HG03196 (cell line): ENCODE data around the gene FAM20A.
"Not testable (repeated sequence)": the region's sequence is repeated elsewhere in the genome, so short reads cannot be mapped to it uniquely, and the experiment has no call there.

Source experiments
- ATAC-seq: cut with Tn5 transposase; IDR thresholded peaks from one replicate; pipeline ENCODE4 v1.9.1; 2021; ENCODE audit not compliant: unreplicated experiment

The FAM20A gene

DNA sequence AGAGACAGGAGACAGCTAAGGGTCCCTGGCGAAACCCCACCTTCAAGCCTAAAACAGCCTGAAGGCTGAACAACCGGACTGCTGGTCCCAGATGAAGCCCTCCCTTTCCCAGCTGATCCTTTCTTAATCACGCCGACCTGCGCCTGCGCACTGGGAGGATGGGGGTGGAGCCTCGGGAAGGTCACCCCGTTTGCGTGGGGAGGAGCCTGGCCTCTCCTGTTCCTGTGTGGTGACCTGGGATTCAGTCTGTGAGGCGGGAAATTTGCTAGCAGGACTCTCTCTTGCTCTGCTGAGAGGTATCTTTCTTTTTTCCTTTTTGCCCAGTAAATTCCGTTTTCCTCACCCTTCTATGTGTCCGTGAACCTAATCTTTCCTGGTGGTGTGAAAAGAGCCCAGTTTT, 9.6 kb downstream of the FAM20A start:
- ATAC-seq: no peak

DNA sequence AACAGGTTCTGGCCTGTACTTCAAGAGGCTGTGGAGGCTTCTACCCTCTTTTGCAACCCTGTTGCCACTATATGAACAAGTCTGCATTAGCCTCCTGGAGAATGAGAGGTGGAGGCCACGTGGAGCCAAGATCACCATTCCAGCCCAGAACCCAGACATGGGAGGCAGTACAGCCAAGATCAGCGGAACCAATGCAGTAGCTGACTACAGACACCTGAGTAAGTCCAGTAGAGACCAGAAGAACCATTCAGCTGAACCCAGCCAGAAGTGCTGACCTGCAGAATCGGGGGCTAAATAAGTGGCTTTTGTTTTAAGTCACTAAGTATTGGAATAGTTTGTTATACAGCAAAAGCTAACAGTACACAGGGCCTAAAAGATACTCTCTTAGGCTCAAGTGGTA, 12.1 kb downstream of the FAM20A start:
- no peak for ATAC-seq

DNA sequence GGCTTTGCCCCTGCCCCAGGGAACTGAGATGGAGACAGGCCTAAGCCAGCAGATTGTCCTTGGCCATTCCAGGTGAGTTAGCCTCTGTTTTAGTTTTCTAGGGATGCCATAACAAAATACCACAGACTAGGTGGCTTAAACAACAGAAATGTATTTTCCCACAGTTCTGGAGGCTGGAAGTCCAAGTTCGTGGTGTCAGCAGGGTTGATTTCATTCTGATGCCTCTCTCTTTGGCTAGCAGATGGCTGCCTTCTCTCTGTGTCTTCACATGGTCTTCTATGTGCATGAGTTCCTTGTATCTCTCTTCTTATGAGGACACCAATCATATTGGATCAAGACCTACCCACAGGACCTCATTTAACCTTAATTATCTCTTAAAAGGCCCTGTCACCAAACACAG, 12.8 kb downstream of the FAM20A start:
- ATAC-seq: no peak

DNA sequence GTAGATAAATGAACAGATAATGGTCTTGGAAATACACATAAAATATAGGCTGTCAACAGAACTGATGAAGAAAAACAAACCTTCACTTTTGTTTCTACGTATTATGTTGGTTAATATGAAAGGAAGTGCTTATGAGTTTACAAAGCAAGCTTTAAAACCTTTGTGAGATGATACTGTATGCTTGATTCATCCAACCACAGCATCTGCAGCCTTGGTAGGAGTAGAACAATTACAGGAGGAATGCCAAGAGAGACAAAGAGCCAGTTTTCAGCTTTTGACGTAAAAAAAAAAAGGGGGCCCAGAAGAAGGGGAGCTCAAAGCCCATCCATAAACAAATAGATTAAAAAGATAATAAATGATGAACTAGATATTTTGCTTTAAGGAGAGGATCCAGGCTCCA, 13.3 kb downstream of the FAM20A start:
- ATAC-seq: no peak

DNA sequence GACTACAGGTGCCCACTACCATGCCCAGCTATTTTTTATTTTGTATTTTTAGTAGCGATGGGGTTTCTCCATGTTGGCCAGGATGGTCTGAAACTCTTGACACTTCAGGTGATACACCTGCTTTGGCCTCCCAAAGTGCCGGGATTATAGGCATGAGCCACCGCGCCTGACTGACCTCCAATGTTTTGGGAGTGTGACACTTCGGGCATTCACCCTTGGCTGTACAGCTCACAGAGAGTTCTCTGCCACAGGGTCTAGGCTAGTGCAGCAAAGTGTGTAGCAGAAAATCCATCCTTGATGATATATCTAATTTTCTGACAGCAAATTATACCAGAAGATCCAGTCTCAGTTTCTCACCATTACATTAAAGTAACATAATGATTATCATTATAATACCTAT, 14.1 kb downstream of the FAM20A start:
- no peak for ATAC-seq

DNA sequence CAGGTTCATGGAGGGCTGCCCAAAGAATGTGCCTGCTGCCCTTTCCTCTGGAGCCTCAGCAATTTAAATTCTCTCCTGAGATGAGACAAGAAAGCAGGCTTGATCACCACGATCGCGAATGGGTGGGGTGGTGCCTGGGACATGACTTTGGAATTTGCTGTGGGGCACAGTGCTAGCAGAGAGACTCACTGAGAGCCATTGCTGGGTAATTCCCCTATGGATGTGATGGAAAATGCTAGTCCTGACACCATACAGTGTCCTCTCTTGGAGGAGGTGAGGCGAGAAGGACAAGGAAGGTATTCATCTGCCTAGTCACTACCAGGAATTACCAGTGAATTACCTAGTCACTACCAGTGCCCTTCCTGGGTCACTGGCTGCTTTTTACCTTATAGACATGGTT, 15.5 kb downstream of the FAM20A start:
- no peak for ATAC-seq

DNA sequence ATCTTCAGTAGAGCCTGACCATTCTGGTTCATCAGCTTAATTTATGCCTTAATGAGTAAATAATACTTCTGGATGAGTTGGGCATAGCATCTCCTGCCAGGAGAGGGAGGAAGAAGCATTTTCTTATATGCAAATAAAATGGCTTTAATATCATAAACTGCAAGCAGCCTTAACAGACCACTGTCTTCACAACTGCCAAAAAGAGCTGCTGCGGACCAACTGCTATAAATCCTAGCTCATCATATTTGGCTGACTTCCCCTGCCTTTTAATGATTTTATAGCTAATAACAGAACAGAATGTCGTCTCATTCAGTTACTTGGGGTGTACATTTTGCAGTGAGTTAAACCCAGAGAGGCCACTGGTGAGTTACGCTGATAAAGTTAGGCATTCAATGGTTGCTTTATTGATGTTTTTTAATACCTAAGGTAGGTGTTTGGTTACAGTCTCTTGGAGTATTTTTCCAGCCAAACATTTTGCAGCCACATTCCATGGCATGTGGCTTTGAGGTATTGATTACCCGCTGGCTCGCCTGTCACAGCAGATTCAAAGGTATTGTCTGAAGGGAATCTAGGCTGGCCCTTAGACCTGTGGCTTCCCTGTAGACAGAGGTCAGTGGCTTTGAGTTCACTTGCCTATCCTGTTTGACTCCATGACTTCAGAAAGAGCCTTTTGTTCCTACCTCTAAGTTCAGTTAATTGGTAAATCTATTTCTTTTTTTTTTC, 16.4 kb downstream of the FAM20A start:
- no peak for ATAC-seq

DNA sequence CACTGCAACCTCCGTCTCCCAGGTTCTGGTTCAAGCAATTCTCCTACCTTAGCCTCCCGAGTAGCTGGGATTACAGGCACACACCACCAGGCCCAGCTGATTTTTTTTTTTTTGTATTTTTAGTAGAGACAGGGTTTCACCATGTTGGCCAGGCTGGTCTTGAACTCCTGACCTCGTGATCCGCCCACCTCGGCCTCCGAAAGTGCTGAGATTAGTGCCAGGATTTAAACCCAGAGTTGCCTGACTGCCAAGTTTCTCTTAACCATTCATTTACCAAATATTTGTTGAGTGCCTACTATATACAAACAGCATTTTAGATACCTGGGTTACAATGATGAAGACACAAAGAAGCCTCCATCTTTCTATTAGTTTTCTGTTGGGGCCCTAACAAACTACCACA, 18.3 kb downstream of the FAM20A start:
- not testable (repeated sequence) for ATAC-seq

DNA sequence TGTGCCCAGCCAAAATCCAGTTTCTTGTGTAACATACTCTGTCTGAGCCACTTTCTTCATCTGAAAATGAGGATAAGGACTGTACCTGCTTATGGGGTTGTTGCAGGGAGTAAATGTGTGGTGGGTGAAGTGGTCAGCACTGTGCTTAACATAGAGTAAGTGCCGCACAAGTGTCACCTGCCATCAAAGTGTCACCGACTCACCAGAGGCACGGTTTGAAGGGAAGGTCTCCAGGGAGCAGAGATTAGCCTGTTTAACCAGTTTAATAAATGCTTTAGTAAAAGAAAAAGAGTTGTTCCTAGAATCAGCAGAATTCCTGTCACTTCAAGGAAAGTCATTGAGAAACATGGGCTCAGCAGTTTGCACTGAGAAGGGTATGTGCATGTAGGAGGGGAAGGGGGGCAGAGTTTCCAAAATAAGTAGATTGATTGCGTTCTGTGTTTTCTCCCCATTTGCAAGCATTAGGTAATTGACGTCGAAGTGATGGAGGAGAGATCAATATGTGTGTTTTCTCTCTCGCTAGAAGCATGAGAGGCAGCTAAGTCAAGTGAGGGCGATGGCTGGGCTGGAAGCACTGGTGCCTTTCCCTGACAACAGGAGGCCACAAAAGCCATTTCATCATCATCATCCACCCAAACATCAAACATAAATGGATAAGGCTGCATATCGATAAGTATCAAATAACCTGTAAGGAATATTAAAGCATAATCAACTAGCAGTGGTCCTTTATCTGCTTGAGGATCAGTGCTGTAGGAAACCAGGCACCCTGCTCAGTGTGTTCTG, 19.1 kb downstream of the FAM20A start:
- no peak for ATAC-seq

DNA sequence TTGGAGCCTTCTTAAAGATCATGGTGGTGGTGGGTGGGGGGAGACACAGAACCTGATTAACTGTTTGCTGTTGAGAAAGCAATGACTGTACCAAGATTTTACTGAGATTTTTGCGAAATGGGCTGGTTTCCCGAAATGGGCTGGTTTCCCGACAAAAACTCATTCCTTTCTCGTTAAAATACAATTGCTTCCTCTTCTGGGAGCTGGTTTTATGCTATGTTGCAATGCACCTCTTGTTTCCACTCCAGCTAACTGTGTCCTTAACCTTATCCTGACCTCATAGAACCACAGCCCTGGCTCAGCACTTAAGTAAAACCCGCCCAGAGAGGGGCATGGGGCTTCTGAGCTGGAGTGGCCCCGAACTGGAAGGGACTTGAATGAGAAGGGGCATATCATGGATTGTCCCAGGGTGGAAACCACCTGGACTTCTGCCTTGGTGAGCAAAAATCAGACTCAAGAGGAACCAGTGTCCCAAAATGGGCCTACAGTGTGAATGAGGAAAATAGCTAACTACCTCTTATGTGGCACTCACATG, 20.9 kb downstream of the FAM20A start:
- no peak for ATAC-seq

DNA sequence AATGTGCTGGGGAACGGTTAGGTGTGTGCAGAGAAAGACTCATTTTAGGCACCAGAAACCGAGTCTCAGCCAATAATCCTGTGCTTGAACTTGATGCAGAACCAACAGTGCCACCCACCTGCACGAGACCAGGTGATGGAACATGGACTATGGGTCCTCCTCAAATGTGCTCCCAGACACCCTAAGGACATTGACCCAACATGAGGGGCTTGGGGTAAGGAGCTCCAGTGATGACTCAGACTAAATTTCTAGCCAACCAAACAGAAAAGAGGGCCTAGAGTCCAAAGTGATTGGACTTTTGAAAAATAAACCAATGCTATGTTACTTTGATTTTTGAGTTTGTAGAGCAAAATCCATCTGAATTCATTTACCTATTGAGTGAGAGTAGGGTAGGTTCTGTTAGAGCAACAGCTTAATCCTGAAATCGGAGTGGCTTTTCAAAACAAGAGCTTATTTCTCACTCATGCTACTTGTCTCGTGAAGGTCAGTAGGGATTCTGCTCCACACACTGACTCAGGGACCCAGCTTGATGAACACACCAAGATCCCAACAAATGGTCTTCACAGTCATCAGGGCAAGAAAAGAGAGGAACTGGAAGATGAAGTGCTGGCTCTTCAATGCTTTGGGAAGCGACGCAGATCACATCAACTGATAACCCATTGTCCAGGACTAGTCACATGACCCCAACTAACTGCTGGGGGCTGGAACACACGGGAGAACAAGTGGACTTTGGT, 21.8 kb downstream of the FAM20A start:
- no peak for ATAC-seq

DNA sequence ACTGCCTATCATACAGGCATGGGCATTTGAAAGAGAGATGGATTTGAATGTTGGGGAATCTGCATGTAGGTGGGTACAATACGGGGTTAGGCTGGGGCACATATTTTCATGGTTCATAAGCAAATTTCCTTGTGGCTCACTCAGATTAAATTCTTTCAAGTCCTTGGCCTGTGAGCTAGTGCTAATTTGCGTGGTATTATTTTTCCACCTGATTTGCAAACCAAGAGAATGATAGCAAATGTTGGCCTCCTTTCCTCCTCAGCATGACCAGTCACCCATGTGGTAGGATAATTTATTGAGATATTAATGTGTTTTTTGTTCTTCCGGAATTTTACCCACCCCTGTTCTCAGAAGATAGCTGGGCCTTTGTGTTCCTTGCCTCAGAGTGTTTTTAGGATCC, 22.9 kb downstream of the FAM20A start:
- no peak for ATAC-seq

DNA sequence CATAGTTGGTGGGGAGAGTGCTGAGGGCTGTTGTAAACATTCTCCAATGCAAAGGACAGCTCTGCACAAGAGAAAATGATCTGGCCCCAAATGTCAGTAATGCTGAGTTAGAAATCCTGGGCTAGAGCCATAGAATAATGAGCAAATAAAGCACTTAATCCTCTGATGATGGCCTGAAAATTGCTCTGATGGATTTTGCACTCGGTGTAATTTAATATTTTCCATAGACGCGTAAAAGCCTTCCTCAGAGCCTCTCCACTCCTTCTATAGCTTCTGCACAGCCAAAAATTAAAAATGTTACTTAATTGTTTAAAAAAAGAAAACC, 23.7 kb downstream of the FAM20A start:
- no peak for ATAC-seq

DNA sequence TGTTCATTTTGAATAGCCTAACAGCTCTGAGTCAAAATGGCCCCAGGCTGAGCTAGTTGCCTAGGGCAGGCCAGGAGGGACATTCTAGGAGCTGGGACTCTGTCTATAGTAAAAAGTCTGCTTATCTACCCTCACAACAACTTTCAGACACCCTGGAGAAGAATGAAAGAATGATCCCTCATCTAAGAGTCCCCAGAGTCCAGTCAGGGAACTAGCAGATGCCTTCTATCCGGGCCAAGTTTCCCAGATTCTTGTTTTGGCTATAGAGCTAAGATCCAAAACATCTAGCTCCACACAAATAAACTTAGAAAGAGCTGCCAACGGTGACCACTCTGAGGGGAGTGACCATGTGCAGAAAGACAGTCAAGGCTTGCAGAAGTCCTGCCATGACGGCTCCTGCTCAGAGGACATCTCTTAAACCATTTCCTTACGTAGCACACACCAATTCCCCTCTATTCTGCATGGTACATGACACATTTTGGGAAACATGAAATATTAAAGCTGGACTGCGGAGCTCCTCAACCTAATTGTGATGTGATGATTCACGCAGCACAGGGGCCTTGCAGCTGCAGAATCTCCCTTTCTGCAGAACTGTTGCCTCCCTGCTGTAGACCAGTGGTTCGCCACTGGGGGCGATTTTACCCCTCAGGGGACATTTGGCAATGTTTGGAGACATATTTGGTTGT, 24.2 kb downstream of the FAM20A start:
- ATAC-seq: no peak

DNA sequence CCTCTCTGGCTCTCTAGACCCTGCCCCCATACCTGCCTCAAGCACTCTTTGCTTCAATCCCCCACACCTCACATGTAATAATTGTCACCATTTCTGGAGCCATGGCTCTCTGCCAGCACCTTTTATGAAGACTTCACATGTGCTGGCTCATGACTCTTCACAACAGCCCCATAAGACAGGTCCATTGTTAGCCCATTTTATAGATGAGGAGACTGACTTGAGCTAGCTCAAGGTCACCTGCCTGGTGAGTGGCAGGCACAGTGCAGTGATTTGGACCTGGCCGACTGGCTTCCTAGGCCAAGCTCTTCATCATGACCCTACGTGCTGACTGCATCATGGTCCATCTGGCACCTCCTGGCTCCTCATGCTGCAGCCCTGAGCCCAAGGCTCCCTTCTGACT, 25.0 kb downstream of the FAM20A start:
- no peak for ATAC-seq

DNA sequence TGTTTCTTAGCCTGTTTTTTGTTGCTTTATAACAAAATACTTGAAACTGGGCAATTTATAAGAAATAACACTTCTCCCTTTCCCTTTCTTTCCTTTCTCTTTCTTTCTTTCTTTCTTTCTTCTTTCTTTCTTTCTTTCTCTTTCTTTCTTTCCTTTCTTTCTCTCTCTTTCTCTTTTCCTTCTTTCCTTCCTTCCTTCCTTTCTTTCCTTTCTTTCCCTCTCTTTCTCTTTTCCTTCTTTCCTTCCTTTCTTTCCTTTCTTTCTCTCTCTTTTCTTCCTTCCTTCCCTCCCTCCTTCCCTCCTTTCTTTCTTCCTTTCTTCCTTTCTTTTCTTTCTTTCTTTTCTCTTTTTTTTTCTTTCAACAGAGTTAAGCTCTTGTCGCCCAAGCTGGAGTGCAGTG, 27.8 kb downstream of the FAM20A start:
- ATAC-seq: no peak

DNA sequence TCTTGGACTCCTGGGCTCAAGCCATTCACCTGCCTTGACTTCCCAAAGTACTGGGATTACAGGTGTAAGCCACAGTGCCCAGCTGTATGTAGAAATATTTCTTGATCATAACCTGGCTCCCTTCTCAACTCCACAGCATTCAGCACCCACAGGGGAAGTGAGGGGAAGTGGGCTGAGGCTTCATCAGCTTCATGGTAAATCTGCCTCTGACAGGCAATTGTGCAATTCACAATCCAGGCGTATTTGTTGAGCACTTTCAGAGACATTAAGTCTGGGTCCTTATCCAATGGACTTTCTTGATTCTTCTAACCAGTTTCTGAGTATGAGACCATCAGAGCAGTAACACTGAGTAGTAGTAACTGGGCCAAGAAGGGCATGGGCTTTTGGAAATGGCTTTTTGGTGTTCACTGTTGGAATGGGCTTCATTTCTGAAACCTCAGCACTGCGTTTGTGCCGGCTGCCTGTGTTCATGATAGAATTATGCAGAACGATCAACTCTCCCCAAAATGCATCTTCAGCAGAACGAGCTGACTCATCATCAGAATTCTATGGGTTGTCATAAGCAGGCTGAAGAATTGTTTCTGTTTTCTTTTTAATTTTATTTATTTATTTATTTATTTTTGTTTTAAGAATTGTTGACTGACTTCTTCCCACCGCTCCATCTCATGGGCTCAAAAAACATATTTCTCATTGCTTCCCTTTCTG, 28.9 kb downstream of the FAM20A start:
- no peak for ATAC-seq

DNA sequence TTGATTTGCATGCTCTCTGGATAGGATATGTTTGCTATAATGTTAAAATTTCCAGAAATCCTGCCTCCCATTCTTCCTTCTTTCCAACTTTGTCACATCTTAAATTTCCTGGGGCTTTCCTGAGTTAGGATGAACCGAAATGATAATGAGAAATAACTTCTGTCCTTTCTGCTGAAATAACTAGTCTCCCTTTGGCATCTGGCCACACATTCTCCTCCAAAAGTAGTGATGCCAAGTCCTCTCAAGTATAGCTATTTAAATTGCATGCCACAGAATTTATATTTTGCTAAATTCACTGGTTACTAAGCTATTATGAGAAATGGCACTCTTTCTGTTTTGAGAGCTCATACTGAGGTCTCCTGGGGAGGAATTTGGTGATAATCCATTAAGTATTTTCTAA, 30.6 kb downstream of the FAM20A start:
- ATAC-seq: no peak

DNA sequence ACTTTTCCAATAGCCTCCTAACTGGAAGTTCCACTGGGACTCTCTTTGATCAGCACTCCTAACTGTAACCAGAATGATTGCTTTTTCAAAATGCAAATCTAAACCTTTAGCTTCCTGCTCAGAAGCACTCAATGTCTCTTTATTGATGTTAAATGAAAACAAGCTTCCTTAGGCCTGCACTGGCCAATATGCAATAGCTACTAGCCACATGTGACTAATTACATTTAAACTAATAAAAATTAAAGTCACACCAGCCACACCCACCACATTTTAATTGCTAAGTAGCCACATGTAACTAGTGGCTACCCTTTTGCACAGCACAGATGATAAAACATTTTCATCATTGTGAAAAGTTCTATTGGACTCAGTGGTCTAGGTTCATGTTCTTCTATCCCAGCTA, 31.8 kb downstream of the FAM20A start:
- ATAC-seq: no peak

DNA sequence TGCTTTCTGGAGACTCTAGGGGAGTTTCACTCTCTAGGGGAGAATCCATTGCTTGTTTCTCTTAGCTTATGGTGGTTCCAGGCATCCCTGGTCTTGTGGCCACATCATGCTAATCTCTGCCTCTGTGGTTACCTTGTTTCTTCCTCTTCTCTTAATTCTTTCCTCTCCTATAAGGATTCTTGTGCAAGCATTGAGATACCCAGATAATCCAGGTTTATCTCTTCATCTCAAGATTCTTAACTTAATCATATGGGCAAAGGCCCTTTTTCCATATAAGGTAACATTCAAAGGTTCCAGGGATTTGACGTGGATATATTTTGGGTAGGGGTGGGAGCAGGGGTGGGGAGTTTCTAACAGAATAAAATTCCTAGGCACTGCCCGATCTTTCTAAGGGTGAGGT, 32.6 kb downstream of the FAM20A start:
- ATAC-seq: no peak

DNA sequence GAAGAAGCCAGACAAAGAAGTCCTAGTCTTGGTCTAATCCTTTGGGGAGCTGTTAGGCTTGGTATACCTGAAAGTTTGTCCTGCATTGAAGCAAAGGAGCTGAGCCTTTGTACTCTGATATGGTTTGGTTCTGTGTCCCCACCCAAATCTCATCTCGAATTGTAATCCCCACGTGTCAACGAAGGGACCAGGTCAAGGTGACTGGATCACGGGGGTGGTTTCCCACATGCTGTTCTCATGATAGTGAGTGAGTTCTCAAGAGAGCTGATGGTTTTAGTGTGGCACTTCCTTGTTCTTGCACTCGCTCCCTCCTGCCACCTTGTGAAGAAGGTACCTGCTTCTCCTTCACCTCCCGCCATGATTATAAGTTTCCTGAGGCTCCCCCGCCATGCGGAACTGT, 33.6 kb downstream of the FAM20A start:
- no peak for ATAC-seq
